K562 (cell line): ENCODE data around the gene ASCC3. TPM values are rescaled to one million over a fixed set of nuclear protein-coding genes. Genes with fewer than 3 reads are reported as not detected.

Source experiments
- BMI1 ChIP-seq: fragments of 150-350 bp; IDR thresholded peaks from 2 replicates; pipeline ENCODE4 v1.6.1; 2014; ENCODE audit warnings: low read length
- CBX2 ChIP-seq: fragments of 200-600 bp; sonication (generic); IDR thresholded peaks from one replicate; pipeline ENCODE4 v1.6.1; 2012; ENCODE audit warnings: mild to moderate bottlenecking, low read length, inconsistent platforms; ENCODE audit not compliant: insufficient read depth, poor library complexity, severe bottlenecking
- FOXJ3 ChIP-seq: sonication (generic); formaldehyde crosslinking; IDR thresholded peaks from 2 replicates; pipeline ENCODE4 v1.4.0; 2020; ENCODE audit warnings: mild to moderate bottlenecking, missing genetic modification reagents
- GABPB2 ChIP-seq: fragments of 250-450 bp; sonication (Bioruptor Pico); conservative IDR thresholded peaks from 2 replicates; pipeline ENCODE4 v1.5.1; 2021; ENCODE audit warnings: mild to moderate bottlenecking
- KAT2B ChIP-seq: IDR thresholded peaks from one replicate; pipeline ENCODE4 v1.6.1; 2012; ENCODE audit warnings: low read depth, mild to moderate bottlenecking, control low read depth, inconsistent platforms, low read length, moderate library complexity
- KDM4B ChIP-seq, 2 experiments: fragments of 450-650 bp in 1 of 2; sonication (generic) in 1 of 2; IDR thresholded peaks; 2 replicates each; pipeline ENCODE4 v1.6.1; 2016 to 2017; ENCODE audit warnings: borderline replicate concordance in 2 of 2, antibody characterized with exemption in 1 of 2, low read depth in 1 of 2, mild to moderate bottlenecking in 1 of 2
- MAFK ChIP-seq: IDR thresholded peaks from 2 replicates; pipeline ENCODE4 v1.6.1; 2011; ENCODE audit warnings: low read length, improper control_type of control experiment
- POU5F1 ChIP-seq: fragments of 150-350 bp; IDR thresholded peaks from 2 replicates; pipeline ENCODE4 v1.6.1; 2014; ENCODE audit warnings: borderline replicate concordance, low read length, low read depth, mild to moderate bottlenecking; ENCODE audit not compliant: partially characterized antibody
- polyA plus RNA-seq, 8 experiments: library from polyadenylated mRNA; depleted of rRNA in 4 of 8; stranded (reverse) in 5 of 8; unstranded in 3 of 8; fragments of >200 nt; fragmentation: Nextera tagmentation in 2 of 8; fragmentation: Illumina TruSeq in 1 of 8; extraction: Ambion mirVana in 2 of 8; extraction: Trizol in 1 of 8; gene quantifications; 2 replicates each; pipeline versions ENCODE4 v1.2.1 to v1.2.3, GENCODE V29; 2011 to 2014; ENCODE audit warnings: inconsistent platforms in 1 of 8, missing spikeins in 1 of 8
- total RNA-seq, 7 experiments: library from RNA; depleted of rRNA in 6 of 7; stranded (reverse); fragments of >200 nt in 6 of 7; fragmentation: Illumina TruSeq in 2 of 7; extraction: Trizol in 2 of 7; gene quantifications; 2 replicates each; pipeline versions ENCODE4 v1.2.1 to v1.2.3, GENCODE V29; 2011 to 2021; ENCODE audit warnings: low replicate concordance in 1 of 7
- TF ChIP-seq, protein P1 (sequence below), 2 experiments: IDR thresholded peaks in 1 of 2; conservative IDR thresholded peaks in 1 of 2; 2 replicates each; pipeline ENCODE4 v1.6.1; 2016; ENCODE audit warnings: low read depth in 2 of 2, mild to moderate bottlenecking in 1 of 2, missing compliant biosample characterization in 1 of 2, missing genetic modification characterization in 1 of 2, moderate library complexity in 1 of 2

Gene ASCC3
- total and polyA plus RNA-seq, 9 of the 15 experiments (the other 6 are each of a cell fraction or from before 2014, with no cell fraction given): 16.1 to 56.1 (median 33.9) TPM

DNA sequence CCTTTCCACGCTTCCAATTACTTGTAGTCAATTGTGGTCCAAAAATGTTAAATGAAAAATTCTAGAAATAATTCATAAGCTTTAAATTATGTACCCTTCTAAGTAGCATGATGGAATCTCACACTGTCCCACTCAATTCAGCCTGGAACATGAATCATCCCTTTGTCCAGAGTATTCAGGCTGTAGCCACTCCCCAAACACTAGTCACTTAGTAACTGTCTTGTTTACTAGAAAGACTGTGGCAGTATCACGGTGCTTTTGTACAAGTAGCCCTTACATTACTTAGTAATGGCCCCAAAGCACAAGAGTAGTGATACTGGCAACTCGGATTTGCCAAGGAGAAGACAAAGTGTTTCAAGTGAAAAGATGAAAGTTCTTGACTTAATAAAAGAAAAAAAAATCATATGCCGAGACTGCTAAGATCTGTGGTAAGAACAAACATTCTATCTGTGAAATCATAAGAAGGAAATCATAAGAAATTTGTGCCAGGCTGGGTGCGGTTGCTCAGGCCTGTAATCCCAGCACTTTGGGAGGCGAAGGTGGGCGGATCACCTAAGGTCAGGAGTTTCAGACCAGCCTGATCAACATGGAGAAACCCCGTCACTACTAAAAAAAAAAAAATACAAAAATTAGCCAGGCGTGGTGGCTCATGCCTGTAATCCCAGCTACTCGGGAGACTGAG lies 247.9 kb downstream of the ASCC3 start (continued):
- TF ChIP-seq, protein P1, sequence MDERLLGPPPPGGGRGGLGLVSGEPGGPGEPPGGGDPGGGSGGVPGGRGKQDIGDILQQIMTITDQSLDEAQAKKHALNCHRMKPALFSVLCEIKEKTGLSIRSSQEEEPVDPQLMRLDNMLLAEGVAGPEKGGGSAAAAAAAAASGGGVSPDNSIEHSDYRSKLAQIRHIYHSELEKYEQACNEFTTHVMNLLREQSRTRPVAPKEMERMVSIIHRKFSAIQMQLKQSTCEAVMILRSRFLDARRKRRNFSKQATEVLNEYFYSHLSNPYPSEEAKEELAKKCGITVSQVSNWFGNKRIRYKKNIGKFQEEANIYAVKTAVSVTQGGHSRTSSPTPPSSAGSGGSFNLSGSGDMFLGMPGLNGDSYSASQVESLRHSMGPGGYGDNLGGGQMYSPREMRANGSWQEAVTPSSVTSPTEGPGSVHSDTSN (CRISPR knock-in tag; IDR thresholded peaks at IDR 0.05; ENCODE audit: low read depth): no peak
- TF ChIP-seq, protein P1 (tag; conservative IDR thresholded peaks at IDR 0.05; ENCODE audit: low read depth): peak; percentile 28; the same call in 1 of the 2 replicates
- TF ChIP-seq KAT2B (no peak), KDM4B (IDR thresholded peaks at IDR 0.05; ENCODE audit: borderline replicate concordance in 2 of 2, low read depth in 1 of 2) (no peak), CBX2 (no peak), POU5F1 (no peak), GABPB2 (CRISPR knock-in tag) (no peak), BMI1 (no peak), FOXJ3 (peak; percentile 48; the same call in 1 of the 2 replicates), MAFK (no peak)
- TF ChIP-seq, all 486 proteins: peak for 5
